Breast epithelium (tissue), 4 donors: ENCODE results near the gene RAPH1. TPM values are rescaled to one million over a fixed set of nuclear protein-coding genes. Genes with fewer than 3 reads are reported as not detected.

Experiments used
- DNase-seq, 2 donors: peaks; one replicate each; pipeline ENCODE4 v3.0.0-alpha.2; 2019; ENCODE audit warnings: low spot score in 2 of 2
- H3K27ac ChIP-seq, 2 donors: fragments of 200-600 bp; sonication (generic) in 1 of 2; one replicate each; pipeline ENCODE4 v1.5.1; 2016 to 2019; ENCODE audit warnings: mild to moderate bottlenecking in 1 of 2
- H3K27me3 ChIP-seq, 2 donors: fragments of 200-600 bp; sonication (generic) in 1 of 2; one replicate each; pipeline versions ENCODE4 v1.5.1 to v1.6.0; 2017 to 2019; ENCODE audit warnings: control low read depth in 1 of 2, mild to moderate bottlenecking in 1 of 2
- H3K36me3 ChIP-seq: fragments of 200-600 bp; one replicate; pipeline ENCODE4 v1.5.1; 2019
- H3K4me1 ChIP-seq, 2 donors: fragments of 200-600 bp; sonication (generic); one replicate each; pipeline ENCODE4 v1.5.1; 2016 to 2019; ENCODE audit warnings: control low read depth in 1 of 2
- H3K4me3 ChIP-seq, 3 donors: fragments of 200-600 bp; sonication (generic); 1 replicate in 2 of 3; 2 replicates in 1 of 3; pipeline ENCODE4 v1.5.1; 2016 to 2019; ENCODE audit warnings: mild to moderate bottlenecking in 3 of 3, moderate library complexity in 2 of 3
- H3K9me3 ChIP-seq, 2 donors: fragments of 200-600 bp; sonication (generic) in 1 of 2; one replicate each; pipeline ENCODE4 v1.5.1; 2016 to 2019; ENCODE audit warnings: control low read depth in 1 of 2
- CTCF ChIP-seq, 3 donors: fragments of 450-650 bp; IDR thresholded peaks; one replicate each; pipeline ENCODE4 v1.5.1; 2016 to 2017; ENCODE audit warnings: antibody characterized with exemption in 3 of 3, mild to moderate bottlenecking in 3 of 3, moderate library complexity in 3 of 3
- POLR2A ChIP-seq: fragments of 450-650 bp; IDR thresholded peaks from one replicate; pipeline ENCODE4 v1.6.1; 2016; ENCODE audit warnings: antibody characterized with exemption, mild to moderate bottlenecking, moderate library complexity
- POLR2AphosphoS5 ChIP-seq, 3 donors: sonication (generic); formaldehyde crosslinking; IDR thresholded peaks; one replicate each; pipeline ENCODE4 v1.6.1; 2017; ENCODE audit warnings: antibody characterized with exemption in 3 of 3
- intact Hi-C: fragments of 100-400 bp; cut with DNase I; formaldehyde crosslinking; loops from one replicate; pipeline ENCODE4 v1.15.1; 2023; ENCODE audit warnings: low total_unique reads
- total RNA-seq, 3 donors: library from RNA; depleted of rRNA; stranded (reverse); fragments of >200 nt; gene quantifications; one replicate each; pipeline ENCODE4 v1.1.0, GENCODE V29; 2016

RAPH1 gene
- total RNA-seq, 3 donors from 2014 or later = 33.0 to 66.9 (median 62.3) TPM

GRCh38 chr2:203580844-203581243, 45.7 kb upstream of the RAPH1 start:
- no peak for TF ChIP-seq CTCF (IDR thresholded peaks at IDR 0.05)
- no peak for TF ChIP-seq POLR2AphosphoS5 (IDR thresholded peaks at IDR 0.05)
- TF ChIP-seq POLR2A = no peak
- Histone ChIP-seq H3K27me3 (no peaks in the 10 kb centered on the region), H3K4me1 (peaks cover 0 to 14% of the 10 kb centered on the region in 2 donors), H3K27ac (peak overlapping the region; percentile 84 to 92), H3K4me3 (no peak overlapping the region), H3K36me3 (no peaks in the 10 kb centered on the region), H3K9me3 (no peaks in the 10 kb centered on the region)
- no peak for DNase-seq
- intact Hi-C loops = no loop called here

GRCh38 chr2:203579730-203580129, 44.6 kb upstream of the RAPH1 start:
- no peak for TF ChIP-seq POLR2AphosphoS5 (IDR thresholded peaks at IDR 0.05)
- H3K4me1 ChIP-seq = peaks cover 0 to 14% of the 10 kb centered on the region in 2 donors
- H3K4me3 ChIP-seq = no peak overlapping the region
- H3K27me3 ChIP-seq = no peaks in the 10 kb centered on the region
- DNase-seq = no peak
- no peaks in the 10 kb centered on the region for H3K9me3 ChIP-seq
- H3K27ac ChIP-seq = peak overlapping the region; percentile 84 to 92
- intact Hi-C loops = no loop called here
- H3K36me3 ChIP-seq = no peaks in the 10 kb centered on the region

GRCh38 chr2:203578759-203579643, 43.9 kb upstream of the RAPH1 start:
- Histone ChIP-seq H3K27ac (peak overlapping the region; percentile 84 to 92), H3K36me3 (no peaks in the 10 kb centered on the region), H3K4me3 (no peak overlapping the region), H3K27me3 (no peaks in the 10 kb centered on the region), H3K9me3 (no peaks in the 10 kb centered on the region), H3K4me1 (peaks cover 0 to 14% of the 10 kb centered on the region in 2 donors)
- intact Hi-C loops = no loop called here
- peak; percentile 61 to 72 for DNase-seq
- peak in 2 of 3 donors; percentile 77 to 83 for TF ChIP-seq POLR2AphosphoS5 (IDR thresholded peaks at IDR 0.05)
- TF ChIP-seq CTCF (IDR thresholded peaks at IDR 0.05) = no peak
- no peak for TF ChIP-seq POLR2A

- H3K27me3 ChIP-seq = no peaks in the 10 kb centered on the region
- intact Hi-C loops = no loop called here
- no peak overlapping the region for H3K27ac ChIP-seq
- no peaks in the 10 kb centered on the region for H3K36me3 ChIP-seq
- no peaks in the 10 kb centered on the region for H3K4me1 ChIP-seq
- TF ChIP-seq POLR2AphosphoS5 (IDR thresholded peaks at IDR 0.05) (no peak), POLR2A (no peak), CTCF (IDR thresholded peaks at IDR 0.05) (no peak)
- H3K4me3 ChIP-seq = no peak overlapping the region
- no peaks in the 10 kb centered on the region for H3K9me3 ChIP-seq
- no peak for DNase-seq
Observed at GRCh38 chr2:203574824-203575223, 39.7 kb upstream of the RAPH1 start.

GRCh38 chr2:203572316-203572715, 37.2 kb upstream of the RAPH1 start:
- Histone ChIP-seq H3K27ac (no peak overlapping the region), H3K4me1 (no peaks in the 10 kb centered on the region), H3K36me3 (no peaks in the 10 kb centered on the region), H3K9me3 (no peaks in the 10 kb centered on the region), H3K4me3 (no peak overlapping the region), H3K27me3 (no peaks in the 10 kb centered on the region)
- TF ChIP-seq POLR2A (no peak), POLR2AphosphoS5 (IDR thresholded peaks at IDR 0.05) (no peak), CTCF (IDR thresholded peaks at IDR 0.05) (no peak)
- intact Hi-C loops = no loop called here
- no peak for DNase-seq
